Stimulated activated naive CD8-positive, alpha-beta T cell treated with anti-CD3 and anti-CD28 coated beads, Interleukin-15, amount 100 ng/mL, for 72 hours (primary cell): ENCODE data around the gene CD164.
A peak's percentile ranks its signal among the peaks of the same experiment; 100 is the strongest.

Experiments used
- ATAC-seq: fragments of 150-1000 bp; cut with Tn5 transposase; 2 replicates; pipeline ENCODE4 v1.10.0; 2021; ENCODE audit warnings: mild to moderate bottlenecking, moderate library complexity
- DNase-seq, 2 donors: peaks; one replicate each; pipeline ENCODE4 v3.0.0; 2021 to 2022
- H3K27ac Mint-ChIP-seq, 2 donors: one replicate each; pipeline ENCODE4 v1.8.0; 2022; ENCODE audit warnings: mild to moderate bottlenecking in 2 of 2, mixed read lengths in 2 of 2, moderate library complexity in 2 of 2
- H3K27me3 Mint-ChIP-seq: one replicate; pipeline ENCODE4 v1.8.0; 2022; ENCODE audit warnings: mixed read lengths
- H3K4me1 Mint-ChIP-seq: one replicate; pipeline ENCODE4 v1.8.0; 2022; ENCODE audit warnings: mild to moderate bottlenecking, mixed read lengths
- H3K4me3 Mint-ChIP-seq, 2 donors: one replicate each; pipeline ENCODE4 v1.8.0; 2022; ENCODE audit warnings: mild to moderate bottlenecking in 2 of 2, mixed read lengths in 2 of 2, moderate library complexity in 1 of 2
- H3K9me3 Mint-ChIP-seq, 2 donors: one replicate each; pipeline ENCODE4 v1.8.0; 2022; ENCODE audit warnings: mixed read lengths in 2 of 2

The CD164 gene

DNA sequence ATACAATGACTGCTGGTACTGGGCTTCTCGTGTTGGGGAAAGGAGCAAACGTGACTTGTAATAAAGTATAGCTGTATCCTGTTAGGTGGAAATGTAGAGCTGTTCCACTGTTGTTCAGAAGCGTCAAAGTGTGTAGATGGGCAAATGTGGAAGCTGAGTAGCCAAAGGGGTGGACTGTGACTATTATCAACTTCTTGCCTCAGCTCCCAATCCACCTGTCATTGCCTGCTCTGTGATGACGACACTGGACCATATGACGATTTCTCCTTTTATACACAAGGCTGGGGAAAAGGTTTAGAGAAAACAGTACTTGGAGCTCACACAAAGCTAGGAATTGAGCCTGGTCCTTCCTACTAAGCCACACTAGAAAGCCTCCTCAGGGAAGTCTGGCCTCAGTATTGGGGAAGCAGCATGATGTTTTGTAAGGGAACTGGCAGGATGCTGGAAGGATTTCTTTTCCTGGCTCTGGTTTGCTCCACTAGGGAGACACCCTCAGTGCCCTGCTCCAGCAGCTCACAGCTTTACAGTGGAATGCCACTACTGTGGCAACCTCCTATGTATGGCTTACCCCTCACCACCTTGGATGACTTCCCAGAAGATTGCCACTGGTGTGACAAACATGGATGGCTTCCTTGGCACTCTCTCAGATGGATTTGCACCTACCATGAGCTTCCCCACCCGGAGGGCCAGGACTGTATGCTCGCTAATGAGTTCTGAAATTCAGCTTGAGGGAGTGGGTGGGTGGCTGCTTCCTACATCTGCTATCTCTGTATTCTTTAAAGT is 20.0 kb downstream of the CD164 start:
- peaks cover 9% of the 10 kb centered on the region for H3K4me1 Mint-ChIP-seq
- no peak for ATAC-seq
- H3K27ac Mint-ChIP-seq = no peak overlapping the region
- no peak overlapping the region for H3K4me3 Mint-ChIP-seq
- H3K9me3 Mint-ChIP-seq = no peaks in the 10 kb centered on the region
- no peak for DNase-seq
- no peaks in the 10 kb centered on the region for H3K27me3 Mint-ChIP-seq

DNA sequence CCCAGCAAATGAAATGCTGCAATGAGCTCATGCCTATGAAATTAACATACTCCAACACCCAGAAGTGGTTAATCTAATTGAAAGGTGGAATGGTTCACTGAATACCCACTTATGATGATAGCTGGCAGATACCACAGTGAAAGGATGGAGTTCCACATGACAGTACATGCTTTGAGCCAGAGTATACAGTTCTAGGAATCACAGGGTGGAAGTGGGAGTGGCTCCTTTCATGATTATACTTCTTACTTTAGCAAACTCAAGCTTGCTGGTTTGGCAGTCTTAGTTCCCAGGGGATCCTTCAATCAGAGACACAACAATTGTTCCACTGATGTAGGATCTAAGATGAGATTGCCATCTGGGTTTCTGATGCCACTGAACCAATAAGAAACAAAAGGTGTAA is 21.5 kb downstream of the CD164 start:
- Mint-ChIP-seq H3K27me3 (no peaks in the 10 kb centered on the region), H3K4me3 (no peak overlapping the region), H3K9me3 (no peaks in the 10 kb centered on the region), H3K4me1 (peaks cover 9% of the 10 kb centered on the region), H3K27ac (no peak overlapping the region)
- ATAC-seq (no peak), DNase-seq (no peak)

DNA sequence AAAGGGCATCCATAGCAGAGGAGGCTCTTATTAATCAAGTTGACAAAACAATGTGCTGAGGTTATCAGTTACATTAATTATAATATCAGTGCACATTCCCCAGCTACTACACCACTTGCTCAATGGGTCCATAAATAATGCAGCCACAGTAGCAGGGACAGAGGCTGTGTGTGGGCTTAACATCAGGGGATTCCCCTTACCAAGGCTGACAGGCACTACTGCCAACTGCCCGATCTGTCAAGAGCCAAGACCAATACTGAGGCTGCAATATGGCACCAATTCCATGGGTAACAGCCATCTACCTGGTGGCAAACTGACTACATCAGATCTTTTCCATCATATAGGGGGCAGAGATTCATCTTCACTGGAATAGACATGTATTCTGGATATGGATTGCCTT is 22.0 kb downstream of the CD164 start:
- DNase-seq (no peak), ATAC-seq (no peak)
- H3K4me1 Mint-ChIP-seq = peaks cover 9% of the 10 kb centered on the region
- no peaks in the 10 kb centered on the region for H3K27me3 Mint-ChIP-seq
- H3K27ac Mint-ChIP-seq = no peak overlapping the region
- H3K9me3 Mint-ChIP-seq = no peaks in the 10 kb centered on the region
- no peak overlapping the region for H3K4me3 Mint-ChIP-seq

DNA sequence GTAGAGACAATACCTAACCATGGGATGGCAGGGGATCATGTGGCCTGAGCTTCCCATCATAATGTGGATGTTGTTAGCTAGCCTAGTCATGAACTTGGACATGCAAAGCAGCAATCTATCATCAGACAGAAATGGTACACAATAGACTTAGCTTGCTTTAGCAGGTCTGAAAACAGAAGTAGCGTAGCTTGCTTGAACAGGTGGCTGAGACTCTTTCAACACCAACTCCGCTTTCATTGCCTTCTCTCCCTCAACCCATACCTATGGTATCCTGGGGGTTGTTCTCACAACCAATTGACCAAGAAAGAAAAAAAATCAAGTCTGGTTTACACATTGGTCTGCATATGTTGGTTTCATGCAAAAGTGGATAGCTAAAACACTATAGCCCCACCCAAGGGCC is 23.0 kb downstream of the CD164 start:
- Mint-ChIP-seq H3K9me3 (no peaks in the 10 kb centered on the region), H3K27me3 (no peaks in the 10 kb centered on the region), H3K4me3 (no peak overlapping the region), H3K27ac (no peak overlapping the region), H3K4me1 (peaks cover 9% of the 10 kb centered on the region)
- ATAC-seq = no peak
- no peak for DNase-seq

DNA sequence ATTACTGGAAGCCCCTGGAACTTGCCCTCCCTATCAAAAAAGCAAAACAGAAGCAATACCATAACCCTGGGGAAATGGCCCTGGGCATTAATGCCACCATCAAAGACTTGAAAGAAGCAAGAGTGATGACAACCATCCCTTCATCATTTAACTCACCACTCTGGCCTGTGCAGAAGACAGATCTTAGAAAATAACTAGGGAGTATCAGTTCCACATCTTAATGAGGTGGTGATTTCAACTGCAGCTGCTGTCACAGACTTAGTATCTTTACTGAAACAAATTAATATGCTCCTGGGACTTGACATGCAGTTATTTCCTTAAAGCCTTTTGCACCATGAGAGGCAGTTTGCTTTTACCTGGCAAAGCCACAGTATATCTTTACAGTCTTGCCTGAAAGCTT is 24.1 kb downstream of the CD164 start:
- no peak for ATAC-seq
- peaks cover 9% of the 10 kb centered on the region for H3K4me1 Mint-ChIP-seq
- H3K27ac Mint-ChIP-seq = no peak overlapping the region
- H3K27me3 Mint-ChIP-seq = no peaks in the 10 kb centered on the region
- DNase-seq = no peak
- H3K4me3 Mint-ChIP-seq = no peak overlapping the region
- no peaks in the 10 kb centered on the region for H3K9me3 Mint-ChIP-seq

DNA sequence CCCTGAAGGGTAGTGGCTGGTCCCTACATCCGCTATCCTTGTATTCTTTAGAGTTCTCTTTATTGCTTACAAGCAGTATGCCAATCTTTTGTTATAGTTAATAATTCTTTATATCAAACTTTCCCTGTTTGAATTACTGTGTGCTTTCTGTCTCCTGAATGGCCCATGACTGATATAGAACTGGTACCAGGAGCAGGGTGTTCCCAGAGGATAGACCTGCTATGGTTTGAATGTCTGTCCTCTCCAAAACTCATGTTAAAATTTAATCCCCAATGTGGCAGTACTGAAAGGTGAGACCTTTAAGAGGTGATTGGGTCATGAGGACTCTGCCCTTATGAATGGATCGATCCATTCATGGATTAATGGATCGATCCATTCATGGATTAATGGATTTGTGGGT is 26.0 kb downstream of the CD164 start:
- Mint-ChIP-seq H3K27ac (no peak overlapping the region), H3K4me1 (peaks cover 14% of the 10 kb centered on the region), H3K9me3 (no peaks in the 10 kb centered on the region), H3K4me3 (no peak overlapping the region), H3K27me3 (no peaks in the 10 kb centered on the region)
- no peak for DNase-seq
- ATAC-seq = no peak

DNA sequence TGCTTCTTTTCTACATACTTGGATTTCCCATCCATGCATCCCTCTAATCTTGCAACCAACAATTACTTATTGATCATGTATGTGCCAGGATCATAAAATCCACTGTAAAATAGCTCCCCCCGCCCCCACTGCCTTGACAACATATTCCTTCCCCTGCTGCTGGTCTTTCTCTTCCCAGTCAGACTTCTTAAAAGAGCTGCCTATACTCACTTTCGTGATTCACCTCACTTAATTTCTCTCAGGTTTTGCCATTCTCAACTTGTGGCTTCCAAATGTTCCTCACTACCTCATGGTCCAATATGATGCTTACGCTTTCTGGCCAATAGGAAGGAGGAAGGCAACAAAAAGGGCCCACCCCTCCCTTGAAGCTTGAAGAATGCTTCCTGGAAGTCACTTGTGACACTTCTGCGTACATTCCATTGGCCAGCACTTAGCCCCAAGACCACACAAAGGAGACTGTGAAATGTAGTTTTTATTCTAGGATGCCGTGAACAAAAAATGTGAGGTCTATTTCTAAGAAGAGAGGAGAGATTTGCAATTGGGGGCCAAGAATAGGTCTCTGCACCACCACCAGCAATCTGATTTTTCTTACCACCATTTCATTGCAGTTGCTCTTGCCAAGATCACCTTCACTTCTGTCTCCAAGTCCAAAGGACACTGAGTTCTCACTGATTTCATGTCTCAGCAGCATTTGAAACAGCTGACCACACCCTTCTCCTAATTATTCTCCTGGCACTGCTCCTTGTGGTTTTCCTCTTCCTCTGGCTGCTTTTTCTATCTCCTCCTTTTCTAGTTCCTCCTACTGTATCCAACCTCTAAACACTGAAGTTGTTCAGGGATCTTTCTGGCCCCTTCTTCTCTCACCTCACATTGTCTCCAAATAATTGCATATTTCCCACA is 30.8 kb downstream of the CD164 start:
- Mint-ChIP-seq H3K4me3 (no peak overlapping the region), H3K27me3 (no peaks in the 10 kb centered on the region), H3K4me1 (peaks cover 10% of the 10 kb centered on the region), H3K27ac (peak overlapping the region in 1 of 2 donors; percentile 79), H3K9me3 (peaks cover 0 to 5% of the 10 kb centered on the region in 2 donors)
- ATAC-seq (no peak), DNase-seq (no peak)

DNA sequence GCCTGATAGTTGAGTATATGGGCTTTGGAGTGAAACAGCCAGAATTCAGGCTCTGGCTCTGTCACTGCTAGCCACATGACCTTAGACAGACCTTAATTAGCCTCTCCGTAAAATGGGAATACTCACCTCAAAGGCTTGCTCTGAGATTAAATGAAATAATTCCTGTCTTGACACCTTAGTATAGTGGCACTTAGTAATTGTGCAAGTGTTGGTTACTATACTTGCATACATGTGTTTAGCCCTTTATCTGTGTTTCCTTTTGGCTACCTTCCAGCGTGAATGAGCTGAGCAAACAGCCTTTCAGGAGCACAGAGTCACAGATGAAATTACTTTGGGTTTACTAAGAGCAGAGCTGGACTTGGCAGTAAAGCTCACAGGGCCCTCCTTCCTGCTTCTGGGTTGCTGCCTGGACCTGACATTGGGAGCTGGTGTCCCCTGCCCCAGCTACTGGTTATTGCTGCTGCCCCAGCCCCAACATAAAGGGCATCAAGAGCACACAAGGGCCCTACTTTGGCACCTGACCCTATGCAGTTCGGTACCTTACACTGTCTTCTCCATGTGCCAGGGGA is 32.8 kb downstream of the CD164 start:
- Mint-ChIP-seq H3K4me1 (peaks cover 10% of the 10 kb centered on the region), H3K27ac (no peak overlapping the region), H3K4me3 (no peak overlapping the region), H3K27me3 (no peaks in the 10 kb centered on the region), H3K9me3 (peaks cover 0 to 5% of the 10 kb centered on the region in 2 donors)
- ATAC-seq (no peak), DNase-seq (no peak)

DNA sequence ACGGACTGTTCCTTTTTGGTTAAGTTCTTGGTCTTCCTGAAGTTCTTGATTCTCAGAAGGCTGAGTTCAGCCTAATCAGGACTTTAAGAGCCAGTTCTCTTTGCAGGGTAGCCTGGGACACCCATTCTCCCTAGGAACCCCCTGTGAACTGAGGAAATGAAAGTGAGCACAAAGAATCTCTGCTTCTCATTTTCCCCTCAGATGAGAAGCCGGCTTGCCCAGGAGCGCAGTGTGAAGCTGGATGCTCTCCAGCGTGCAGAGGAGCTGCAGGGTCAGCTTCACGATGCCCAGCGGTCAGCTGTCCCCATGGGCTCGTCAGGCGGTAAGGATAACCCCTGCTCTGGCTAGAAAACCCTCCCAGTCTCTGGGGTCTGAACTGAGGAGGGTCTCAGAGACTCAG is 34.0 kb downstream of the CD164 start:
- no peak overlapping the region for H3K27ac Mint-ChIP-seq
- no peaks in the 10 kb centered on the region for H3K27me3 Mint-ChIP-seq
- peaks cover 10% of the 10 kb centered on the region for H3K4me1 Mint-ChIP-seq
- H3K9me3 Mint-ChIP-seq = peaks cover 0 to 5% of the 10 kb centered on the region in 2 donors
- H3K4me3 Mint-ChIP-seq = no peak overlapping the region
- no peak for DNase-seq
- ATAC-seq = peak; percentile 13

DNA sequence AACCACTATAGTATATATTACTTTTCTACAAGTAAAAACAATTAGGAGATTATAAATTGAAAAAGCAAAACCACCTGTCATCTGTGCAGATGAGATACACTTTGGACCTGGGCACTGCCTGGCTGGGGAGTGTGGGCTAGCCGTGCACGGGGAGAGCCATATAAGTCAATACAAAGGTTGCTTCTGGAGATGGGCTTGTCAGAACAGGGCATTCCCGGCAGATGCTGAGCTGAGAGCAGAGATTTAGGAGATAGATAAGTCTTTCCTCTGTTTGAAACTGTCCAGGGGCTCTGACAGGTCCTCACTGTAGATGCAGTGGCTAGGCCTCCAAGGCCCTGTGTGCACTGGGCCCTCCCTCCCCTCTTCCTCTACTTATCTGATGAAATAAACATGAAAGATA is 34.5 kb downstream of the CD164 start:
- no peak for DNase-seq
- Mint-ChIP-seq H3K27ac (no peak overlapping the region), H3K27me3 (no peaks in the 10 kb centered on the region), H3K4me1 (peaks cover 10% of the 10 kb centered on the region), H3K4me3 (no peak overlapping the region), H3K9me3 (peaks cover 0 to 5% of the 10 kb centered on the region in 2 donors)
- peak; percentile 50 for ATAC-seq

DNA sequence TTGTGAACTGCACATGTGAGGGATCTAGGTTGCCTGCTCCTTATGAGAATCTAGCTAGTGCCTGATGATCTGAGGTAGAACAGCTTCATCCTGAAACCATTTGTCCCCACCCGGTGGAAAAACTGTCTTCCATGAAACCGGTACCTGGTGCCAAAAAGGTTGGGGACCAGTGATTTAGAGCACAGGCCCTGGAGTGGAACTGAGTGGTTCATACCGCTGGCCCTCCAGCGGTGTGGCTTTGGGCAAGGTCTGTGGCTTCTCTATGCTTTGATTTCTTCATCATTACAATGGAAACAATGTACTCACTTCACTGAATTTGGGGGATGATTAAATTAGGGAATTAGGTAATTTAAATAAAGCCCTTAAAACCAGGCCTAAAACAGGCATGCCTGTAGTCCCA is 36.3 kb downstream of the CD164 start:
- DNase-seq = no peak
- Mint-ChIP-seq H3K4me3 (no peak overlapping the region), H3K9me3 (peaks cover 0 to 3% of the 10 kb centered on the region in 2 donors), H3K27ac (peak overlapping the region in 1 of 2 donors; percentile 27), H3K4me1 (peaks cover 2% of the 10 kb centered on the region), H3K27me3 (no peaks in the 10 kb centered on the region)
- no peak for ATAC-seq

DNA sequence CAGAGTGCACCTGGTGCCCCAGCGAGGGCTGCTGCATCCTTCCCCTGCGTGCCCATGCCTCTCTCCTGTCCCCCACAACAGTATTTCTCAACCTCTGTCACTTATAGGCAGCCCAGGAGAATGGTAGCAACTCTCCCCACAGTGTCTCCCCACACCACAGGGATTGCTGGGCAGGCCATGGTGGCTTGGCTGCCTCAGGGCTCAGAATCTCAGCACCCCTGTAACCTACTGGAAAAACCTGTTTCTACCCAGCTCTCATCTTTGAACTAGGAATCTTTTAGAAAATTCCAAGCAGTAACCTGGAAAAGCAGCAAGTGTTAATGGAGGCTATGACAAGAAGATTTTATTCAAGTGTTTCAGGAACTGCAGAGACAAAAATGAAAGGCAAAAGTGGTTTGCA is 38.0 kb downstream of the CD164 start:
- DNase-seq (no peak), ATAC-seq (no peak)
- Mint-ChIP-seq H3K9me3 (no peaks in the 10 kb centered on the region), H3K27me3 (no peaks in the 10 kb centered on the region), H3K27ac (no peak overlapping the region), H3K4me3 (no peak overlapping the region), H3K4me1 (no peaks in the 10 kb centered on the region)

DNA sequence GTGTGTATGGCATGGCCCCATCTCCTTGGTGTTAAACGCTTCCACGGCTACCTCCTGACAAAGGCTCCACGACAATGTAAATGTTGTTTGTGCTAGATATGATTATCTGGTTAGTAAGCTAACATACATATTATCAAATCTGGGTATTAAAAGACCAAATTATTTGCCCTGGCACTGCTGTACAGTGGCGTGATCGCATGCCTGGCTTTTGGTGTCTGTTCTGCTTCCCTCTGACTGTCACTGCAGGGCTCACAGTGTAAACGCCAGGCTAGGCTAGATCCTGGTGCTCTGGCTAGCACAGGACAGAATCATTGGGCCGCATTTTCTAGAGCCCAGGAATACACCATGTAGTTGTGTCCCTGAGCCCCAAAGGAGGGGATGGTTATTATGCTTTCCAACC is 38.7 kb downstream of the CD164 start:
- Mint-ChIP-seq H3K4me1 (no peaks in the 10 kb centered on the region), H3K27me3 (no peaks in the 10 kb centered on the region), H3K9me3 (no peaks in the 10 kb centered on the region), H3K27ac (peak overlapping the region in 1 of 2 donors; percentile 83), H3K4me3 (no peak overlapping the region)
- no peak for ATAC-seq
- DNase-seq = no peak

DNA sequence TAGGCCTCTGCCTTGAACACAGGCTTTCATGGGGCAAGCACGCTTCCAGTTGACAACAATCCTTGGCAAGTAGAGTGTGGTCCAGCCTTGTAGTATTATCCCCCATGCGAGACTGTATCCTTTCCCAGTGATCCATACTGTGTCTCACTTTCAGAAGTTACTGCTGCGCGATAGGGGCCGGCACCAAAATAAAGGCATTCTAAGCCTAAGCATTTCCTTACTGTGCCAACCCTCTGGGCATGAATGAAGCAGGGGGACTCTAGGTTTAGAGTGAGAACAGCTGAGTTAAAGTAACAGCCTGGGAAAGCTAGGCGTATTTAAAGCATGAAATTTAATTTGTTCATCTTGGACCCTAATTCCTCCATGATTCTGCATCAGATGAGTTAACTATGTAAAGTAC is 39.4 kb downstream of the CD164 start:
- Mint-ChIP-seq H3K4me1 (no peaks in the 10 kb centered on the region), H3K4me3 (no peak overlapping the region), H3K27ac (no peak overlapping the region), H3K9me3 (no peaks in the 10 kb centered on the region), H3K27me3 (no peaks in the 10 kb centered on the region)
- DNase-seq = no peak
- ATAC-seq = no peak

DNA sequence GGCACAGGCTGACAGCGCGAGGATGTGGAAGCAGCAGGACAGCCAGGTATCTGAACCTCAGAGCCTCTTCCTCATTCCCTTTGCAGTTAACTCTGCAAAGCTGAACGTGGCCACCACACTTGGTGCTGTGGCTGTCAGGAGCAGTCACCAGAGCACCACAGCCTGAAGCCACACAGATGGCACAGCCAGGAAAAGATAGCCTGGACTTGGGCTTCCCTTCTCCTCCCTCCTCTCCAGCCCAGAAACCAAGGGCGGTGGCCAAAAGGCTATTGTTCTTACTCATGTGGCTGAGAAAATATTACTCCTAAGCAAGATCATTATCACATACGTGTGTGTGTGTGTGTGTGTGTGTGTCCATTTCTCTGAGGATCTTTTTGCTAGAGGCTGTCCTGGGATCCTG is 39.8 kb downstream of the CD164 start:
- DNase-seq (no peak), ATAC-seq (no peak)
- no peaks in the 10 kb centered on the region for H3K4me1 Mint-ChIP-seq
- no peaks in the 10 kb centered on the region for H3K27me3 Mint-ChIP-seq
- H3K9me3 Mint-ChIP-seq = no peaks in the 10 kb centered on the region
- H3K27ac Mint-ChIP-seq = no peak overlapping the region
- H3K4me3 Mint-ChIP-seq = no peak overlapping the region

DNA sequence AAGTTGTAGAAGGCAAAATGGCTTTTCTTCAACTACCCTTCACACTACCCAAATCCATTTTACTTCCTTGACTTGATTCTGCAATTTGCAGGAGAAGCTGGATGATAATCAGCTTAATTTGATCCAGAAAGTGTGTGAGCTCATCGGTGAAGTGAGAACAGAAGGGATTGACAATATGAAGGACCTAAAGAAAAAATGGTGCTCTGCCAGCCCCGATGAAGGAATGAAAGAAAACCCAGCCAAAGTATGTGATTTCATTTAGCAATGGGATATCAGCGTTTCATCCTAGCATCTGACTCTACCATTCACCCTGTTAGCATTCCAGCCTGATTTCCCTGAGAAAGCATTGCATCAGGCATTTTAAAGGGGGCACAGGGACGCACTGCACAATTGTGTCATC is 41.5 kb downstream of the CD164 start:
- Mint-ChIP-seq H3K27me3 (no peaks in the 10 kb centered on the region), H3K4me3 (no peak overlapping the region), H3K4me1 (peaks cover 5% of the 10 kb centered on the region), H3K27ac (no peak overlapping the region), H3K9me3 (no peaks in the 10 kb centered on the region)
- DNase-seq (no peak), ATAC-seq (no peak)
